HG03457 (cell line): Measurements from ENCODE around the gene PTPRM.

Experiments
- ATAC-seq: cut with Tn5 transposase; IDR thresholded peaks from one replicate; pipeline ENCODE4 v1.9.1; 2021; ENCODE audit warnings: moderate number of reproducible peaks; ENCODE audit not compliant: unreplicated experiment

Gene PTPRM

DNA sequence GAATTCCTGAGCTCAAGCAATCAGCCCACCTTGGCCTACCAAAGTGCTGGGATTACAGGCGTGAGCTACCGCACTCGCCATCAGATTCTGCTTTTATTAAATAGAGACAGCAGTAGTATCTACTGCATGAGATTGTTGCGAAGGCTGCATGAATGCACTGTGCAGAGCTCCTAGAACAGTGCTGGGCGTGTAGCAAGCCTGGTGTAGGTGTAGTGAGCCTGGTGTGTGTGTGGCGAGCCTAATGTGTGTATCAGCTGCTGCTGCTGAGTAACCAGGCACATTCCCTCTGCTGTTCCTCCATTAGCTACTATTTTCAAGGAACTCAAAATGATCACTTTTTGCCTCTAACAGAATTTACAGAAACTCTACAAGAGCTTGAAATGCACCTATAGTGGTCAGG is 57.6 kb downstream of the PTPRM start:
- ATAC-seq = no peak

DNA sequence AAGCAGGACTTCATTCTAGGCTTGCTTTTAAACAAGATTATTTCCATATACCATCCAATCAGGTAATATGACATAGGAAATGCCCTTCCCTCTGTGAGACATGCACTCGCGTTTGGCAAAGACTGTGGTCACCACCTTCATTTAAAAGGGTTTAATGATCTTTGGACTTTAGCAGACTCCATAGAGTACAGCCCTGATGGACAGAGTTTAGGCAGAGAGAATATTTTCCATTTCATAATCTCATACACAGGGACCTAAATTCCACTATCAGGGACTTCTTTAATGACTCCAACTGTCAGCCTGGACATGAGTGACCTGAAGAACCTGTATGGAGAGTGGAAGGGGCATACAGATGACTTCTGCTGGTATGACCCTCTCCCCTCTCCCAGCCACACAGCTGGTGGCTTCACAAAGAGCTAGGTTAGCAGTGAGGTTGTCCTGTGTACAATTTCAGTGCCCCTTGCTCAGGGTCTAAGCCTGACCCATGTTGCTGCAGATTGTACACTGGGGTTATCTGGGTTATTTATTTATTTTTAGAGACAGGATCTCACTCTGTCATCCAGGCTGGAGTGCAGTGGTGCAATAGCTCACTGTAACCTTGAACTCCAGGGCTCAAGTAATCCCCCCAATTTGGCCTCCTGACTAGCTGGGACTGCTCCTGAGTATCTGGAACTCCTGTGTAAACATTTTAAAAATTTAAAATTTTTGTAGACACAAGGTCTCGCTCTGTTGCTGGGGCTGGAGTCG is 59.2 kb downstream of the PTPRM start:
- ATAC-seq = no peak

DNA sequence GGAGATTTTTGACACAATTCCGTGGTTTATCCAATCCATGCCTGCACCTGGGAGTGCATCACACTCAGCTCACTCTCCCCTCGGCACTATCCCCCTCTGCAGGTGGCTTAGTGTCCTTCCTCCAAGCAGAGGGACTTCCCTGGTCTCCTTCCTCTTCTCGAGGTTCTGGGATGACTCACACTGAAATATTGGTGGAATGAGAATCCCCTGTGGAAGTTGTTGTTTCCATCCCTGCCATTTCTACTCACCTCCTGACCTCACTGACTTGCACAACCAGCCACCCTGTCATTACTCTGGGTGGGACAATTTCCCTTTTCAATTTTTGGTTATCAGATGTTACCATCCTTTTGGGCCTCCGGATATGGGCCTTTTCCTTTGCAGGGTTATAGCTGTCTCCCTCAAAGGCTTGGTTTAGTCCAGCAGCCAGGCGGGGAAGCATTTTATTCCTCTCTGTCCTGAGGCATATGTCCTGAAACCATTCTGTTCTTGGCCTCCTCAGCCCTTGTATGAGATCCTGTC is 59.9 kb downstream of the PTPRM start:
- ATAC-seq = no peak

DNA sequence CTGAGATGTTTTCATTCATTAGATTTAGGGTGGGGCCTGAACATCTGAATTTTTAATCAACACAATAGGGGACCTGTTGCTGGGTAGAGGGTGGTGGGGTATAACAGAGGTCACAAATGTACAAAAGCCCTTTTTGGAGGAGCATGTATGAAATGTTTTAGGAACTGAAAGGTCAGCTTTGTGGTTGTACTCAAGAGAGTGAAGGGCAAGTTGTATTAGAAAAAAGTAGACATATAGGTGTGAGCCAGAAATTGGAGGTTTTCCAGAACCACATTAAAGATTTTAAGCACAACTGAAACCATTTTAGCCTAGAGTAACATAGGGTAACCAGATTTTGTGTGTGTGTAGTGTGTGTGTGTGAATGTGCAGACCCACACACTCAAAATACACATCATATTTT is 62.3 kb downstream of the PTPRM start:
- no peak for ATAC-seq

DNA sequence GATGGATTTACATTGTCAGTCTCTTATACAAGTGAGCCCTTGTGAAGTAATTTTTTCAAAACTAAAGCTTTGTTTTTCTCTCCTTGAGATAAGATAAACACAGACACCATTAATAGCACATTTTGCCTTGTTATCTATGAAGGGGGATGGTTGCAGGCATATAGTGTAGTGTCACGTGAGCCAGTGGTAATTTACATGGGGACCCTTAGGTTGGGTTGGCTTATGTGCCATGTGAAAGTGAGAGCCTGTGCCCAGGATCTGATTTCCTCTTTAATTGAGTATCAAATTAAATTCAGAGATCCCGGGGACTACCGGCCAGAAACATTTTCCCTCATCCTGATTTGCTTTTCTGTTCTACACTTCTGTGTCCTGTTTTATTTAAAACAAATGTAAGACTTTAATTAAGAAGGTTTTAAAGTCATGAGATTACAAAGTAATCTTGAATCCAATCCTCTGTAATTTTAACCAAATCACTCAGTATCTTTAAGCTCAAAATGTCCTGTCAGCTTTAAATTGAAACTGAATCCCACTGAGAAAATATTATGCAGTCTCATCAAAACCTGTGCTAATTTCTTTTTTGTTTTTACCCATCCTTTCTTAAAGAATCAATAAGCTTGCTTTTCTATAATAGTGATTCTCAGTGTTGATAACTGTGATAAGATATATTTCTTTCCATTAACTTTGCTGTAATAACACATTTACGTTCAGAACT is 63.8 kb downstream of the PTPRM start:
- no peak for ATAC-seq

DNA sequence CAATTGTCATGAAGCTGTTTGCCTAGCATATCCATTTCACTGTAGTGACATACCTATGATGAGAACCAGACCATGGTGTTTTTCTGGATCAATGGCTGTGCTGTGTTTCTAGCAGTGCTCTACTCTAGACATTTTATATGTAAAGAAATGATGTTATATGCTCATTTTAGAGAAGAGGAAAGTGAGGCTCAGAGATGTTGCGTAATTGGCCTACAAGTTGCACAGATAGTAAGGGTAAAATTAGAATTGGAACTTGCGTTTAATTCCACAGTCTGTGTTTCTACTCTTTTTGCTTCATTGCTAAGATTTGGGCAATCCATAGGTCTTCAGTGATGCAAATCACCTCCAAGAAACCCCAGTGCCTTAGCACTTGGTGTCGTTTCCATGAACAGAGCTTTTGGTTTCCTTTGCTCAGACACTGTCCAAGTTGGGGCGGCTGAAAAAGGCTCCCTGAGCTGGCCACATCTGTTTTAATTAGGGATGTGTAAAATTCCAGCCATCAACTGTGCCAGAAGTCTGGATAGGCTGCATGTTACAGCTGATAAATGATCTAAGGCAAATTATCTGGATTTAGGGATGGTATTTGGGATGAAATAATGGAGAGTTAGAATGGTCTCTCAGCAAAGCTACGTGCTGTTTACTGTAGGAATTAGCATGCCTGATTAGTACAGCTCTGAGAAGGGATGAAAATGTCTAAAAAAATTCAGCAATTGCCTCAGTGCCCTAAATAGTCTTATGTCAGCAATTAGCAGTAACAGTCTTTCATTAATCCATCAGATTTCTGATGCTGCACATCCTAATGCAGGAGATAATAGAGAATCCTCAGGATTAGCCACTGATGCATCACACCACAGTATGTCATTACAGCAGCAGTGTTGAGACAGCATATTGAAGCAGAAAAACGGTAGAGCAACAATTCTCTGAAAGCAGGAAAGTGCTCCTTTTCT is 65.3 kb downstream of the PTPRM start:
- no peak for ATAC-seq

DNA sequence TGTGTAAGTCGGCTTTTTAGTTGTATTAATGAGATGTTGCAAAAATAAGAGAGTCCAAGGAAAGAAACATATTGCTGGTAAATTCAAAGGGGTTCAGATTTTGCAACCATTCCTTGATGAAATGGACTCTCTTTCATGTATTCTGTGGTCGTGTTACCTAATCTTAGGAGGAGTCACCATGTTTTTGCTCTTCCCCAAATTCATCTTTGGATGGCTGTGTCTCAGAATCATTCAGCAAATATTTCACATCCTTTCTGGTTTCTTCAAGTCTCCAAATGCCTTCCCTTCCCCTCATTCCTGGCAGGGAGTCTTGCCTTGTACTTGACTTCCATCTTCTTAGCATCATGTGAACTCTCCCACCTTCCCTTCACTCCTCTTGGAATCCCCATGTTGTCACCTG is 66.1 kb downstream of the PTPRM start:
- ATAC-seq = no peak

DNA sequence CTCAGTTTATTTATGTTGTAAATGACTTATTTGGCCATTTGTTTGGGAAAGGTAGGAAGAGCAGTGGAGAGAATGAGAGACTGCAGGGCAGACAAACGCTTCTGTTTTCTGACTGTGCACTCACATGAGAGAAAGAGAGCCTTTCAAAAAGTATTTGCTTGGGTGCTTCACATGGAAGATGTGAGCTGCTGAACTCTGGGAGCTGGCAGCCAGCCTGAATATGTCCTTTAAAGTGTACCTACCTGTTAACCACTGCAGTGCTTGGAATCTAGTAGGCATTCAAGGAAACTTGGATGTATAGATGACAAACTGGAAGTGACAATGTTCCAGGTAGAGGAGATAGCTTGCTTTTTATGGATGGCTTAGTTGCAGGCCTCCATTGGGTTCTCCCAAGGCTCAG is 68.8 kb downstream of the PTPRM start:
- no peak for ATAC-seq

DNA sequence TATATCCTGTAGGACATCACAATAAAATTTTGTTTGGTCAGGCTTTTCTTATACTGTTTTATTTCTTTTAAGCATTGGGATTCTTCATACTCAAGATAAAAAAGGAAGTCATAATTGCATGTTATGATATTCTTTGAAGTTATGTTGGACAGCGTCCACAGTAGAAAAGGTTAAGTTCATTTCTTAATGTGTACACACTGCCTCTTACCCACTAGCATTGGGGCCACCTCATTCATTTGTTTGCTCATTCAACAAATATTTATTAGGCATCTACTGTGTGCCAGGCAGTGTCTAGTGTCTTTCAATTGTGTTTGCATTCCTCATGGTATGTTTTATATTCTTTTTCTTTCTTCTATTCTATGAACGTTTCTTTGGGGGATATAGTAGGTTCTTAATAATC is 70.2 kb downstream of the PTPRM start:
- no peak for ATAC-seq

DNA sequence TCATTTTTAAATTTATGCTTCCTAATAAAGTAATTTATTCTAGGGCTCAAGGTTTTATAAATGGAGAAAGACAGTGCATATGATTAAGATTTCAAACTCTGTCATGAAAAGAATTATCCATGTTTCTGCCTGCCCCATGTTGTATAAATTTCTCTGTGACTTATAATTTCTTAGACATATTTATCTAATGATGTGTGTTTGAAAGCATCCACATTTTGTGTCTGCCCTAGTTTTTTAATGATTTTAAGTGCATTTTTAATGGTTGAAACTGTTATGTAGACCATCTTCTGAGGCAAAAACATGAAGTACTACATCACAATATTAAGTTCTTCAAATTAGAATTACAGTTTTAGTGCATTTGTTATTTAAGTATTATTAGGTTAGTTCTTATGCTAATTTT is 71.2 kb downstream of the PTPRM start:
- ATAC-seq = no peak

DNA sequence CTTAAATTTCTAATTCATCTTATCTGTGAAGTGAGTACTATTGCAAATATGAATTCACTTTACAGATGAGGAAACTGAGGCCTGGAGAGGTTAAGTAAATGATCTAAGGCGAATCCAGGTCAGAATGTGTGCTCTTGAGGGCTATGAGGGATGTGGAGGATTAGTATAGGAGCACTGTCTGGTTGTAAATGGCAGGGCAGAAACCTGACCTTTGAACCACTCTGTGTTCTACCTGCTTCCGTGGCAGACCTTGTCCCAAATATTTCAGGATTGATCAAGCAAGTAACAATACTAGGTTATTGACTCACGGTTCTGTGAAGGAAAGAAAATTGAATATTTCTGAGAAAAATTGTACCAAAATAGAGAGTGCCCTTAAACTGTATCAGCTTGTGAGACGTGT is 74.7 kb downstream of the PTPRM start:
- no peak for ATAC-seq

DNA sequence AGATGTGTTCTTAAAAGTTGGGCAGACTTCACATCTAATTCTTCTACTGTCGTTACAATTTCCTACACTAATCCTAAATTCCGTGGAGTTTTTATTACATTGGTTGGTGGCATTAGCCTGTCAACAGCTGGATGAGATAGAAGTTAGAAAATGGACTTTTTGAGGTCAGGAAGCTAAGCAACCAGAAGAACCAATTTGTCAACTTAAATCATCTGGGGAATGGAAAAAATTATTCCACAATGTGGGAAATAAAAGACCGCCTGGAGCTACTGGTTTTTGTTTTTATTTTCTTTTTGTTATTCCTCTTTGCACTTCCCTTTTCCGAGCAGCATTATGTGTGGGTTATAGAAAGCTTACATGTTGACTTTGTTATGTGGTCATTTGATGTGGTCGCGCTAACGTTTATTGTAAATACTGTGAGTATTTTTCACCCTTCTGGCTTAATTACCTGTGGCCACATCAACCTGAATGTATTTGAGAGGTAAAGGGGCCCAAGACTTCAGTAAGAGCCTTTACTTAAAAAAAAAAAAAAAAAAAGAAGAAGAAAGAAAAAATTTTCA is 75.3 kb downstream of the PTPRM start:
- no peak for ATAC-seq

DNA sequence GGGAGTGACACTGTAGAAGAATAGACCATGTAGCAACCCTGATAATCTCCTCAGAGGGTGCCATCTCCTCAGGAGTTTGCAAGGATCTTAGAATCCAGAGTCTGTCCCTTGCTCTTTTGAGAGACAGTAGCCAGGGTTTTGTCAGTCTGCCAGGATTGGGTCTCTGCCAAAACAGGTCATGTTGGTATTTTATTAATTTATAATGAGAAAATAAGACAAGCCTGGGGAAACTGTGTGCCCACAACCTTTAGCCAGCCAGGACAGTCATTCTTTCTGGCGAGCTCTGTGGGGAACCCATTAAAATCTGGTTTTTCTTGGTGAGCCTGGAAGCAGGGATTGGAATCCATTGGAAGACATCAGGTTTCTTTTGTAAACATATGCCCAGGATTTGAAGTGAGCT is 78.6 kb downstream of the PTPRM start:
- no peak for ATAC-seq

DNA sequence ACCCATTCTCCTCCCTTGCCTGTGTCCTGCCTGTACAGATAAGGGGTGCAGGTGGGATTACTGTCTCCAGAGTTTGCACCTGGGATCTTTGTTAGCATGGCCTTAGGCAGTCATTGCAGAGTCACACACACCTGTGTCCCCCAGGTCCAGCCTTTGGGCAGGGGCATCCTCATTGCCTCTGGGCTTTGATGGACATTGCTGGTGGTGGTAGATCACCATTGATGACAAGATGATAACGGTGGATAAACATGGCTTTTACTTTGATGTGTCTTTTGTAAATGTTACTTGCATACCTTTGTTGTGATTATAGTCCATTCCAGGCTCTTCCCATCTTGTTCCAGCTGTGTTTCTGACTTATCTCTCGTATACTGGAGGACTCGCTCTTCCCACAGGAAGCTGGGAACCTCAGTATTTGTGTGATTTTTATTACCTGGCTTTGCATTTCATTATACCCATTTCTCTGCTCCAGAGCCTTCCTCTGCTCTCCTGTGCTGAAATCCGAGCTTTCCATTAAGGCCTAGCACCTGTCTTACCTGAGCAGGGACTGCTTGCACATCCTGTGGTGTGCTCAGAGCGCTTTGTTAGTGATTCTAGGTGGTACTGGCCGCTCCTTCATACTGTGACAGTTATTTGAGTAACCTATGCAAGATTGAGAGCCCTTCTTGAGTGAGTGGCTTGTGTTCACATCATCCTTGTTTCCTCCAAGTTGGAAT is 79.2 kb downstream of the PTPRM start:
- ATAC-seq = no peak

DNA sequence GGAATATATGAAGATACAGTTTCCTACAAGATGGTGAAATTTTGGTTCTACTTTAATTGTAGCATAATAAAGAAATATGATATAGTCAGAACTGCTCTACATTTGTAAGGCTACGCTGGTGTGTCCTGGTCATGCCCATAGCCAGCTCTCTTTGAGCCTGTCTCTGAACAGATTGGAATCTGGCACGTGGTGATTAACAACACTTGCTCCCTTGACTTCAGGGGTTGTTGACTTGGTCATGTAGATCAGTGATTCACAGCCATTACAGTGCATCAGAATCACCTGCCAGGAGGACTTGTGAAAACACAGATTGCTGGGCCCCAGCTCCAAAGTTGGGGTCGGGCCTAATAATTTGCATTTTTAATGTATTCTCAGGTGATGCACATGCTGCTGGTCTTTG is 80.4 kb downstream of the PTPRM start:
- ATAC-seq = no peak

DNA sequence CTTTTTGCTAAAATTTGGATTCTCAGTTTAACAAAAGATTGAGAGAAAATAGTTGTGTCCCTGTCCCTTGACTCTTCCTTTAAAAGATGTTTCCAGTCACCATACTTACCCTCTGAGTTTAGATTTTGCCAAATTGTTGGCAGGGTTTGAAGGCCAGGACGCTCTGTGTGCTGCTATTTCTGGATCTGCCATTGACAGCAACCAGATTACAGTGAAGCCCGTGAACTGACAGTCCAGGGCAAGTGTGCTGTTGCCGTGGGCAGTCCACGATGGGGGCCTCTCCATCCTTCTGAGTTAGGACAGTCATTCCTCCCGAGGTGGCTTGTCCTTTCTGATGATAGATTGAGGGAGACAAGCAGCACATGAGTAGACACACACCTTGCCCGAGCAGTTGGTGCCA is 89.9 kb downstream of the PTPRM start:
- no peak for ATAC-seq

DNA sequence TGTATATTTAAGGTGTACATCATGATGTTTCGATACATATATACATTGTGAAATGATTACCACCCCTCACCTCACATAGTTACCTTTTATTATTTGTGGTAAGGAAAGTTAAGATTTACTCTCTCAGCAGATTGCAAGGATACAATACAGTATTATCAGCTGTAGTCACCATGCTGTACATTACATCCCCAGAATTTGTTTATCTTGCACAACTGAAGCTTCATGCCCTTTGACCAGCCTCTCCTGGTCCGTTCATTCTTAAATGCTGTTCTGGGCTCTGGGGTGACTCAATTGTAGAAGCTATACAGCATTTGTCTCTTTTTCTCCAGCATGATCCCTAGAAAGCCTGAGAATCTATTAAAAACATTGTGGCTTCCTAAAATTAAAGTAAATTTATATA is 90.8 kb downstream of the PTPRM start:
- ATAC-seq = no peak

DNA sequence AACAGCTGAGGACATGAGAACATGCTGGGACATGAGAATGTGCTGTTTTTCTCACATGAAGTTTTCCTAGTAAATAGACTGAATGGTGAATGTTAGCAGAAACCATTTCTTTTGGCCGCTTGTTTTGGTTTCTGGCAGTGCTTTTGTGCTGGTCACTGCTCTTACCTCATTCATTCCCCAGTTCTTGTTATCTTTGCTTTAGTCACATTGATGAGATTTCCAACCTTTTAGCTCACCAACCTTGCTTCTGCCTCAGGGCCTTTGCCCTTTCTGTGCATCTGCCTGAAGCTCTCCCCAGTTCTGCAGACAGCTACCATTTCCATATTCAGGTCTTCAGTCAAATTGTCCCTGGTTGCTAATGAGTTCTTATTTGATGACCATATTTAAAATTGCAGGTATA is 91.6 kb downstream of the PTPRM start:
- ATAC-seq = no peak

DNA sequence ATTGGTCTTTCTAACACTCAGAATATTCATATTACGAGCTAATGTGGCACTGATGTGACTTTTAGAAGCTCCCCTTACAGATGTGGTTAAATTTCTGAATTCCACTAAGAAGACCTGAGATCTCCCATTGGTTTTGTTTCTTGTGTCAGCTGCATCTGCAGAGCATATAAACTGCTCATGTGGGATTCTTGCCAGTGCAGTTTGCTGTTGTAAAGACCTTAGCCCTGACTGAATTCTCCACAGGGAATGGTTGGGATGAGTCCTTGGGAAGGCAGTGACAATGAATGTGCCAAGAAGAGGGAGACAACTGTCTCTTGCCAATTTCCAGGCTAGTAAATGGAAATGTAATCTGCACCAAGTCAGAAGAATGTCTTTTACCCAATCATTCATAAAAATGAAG is 94.1 kb downstream of the PTPRM start:
- ATAC-seq = no peak

DNA sequence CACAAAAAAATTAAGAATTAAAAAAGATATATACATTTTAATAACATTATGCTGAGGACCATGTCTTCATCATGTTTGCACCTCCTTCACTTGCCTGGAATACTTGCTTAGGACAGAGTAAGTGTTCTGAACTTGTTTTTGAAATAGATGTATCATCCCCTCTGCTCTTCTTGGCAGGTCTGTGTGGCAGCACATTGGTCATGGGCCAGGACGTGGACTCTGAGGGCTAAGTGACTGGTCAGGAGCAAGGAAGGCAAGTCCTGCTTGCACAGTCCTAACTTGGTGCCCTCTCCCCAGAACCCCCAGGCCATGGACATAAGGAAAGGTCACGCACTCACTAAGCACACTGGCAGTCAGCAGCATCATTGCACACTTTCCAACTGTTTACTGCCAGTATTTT is 95.8 kb downstream of the PTPRM start:
- ATAC-seq = no peak
